GM12878 (cell line): ENCODE measurements around the gene ZNF512B. TPM values are rescaled to one million over a fixed set of nuclear protein-coding genes. Genes with fewer than 3 reads are reported as not detected.
A peak's percentile ranks its signal among the peaks of the same experiment; 100 is the strongest.

Experiments used
- BACH1 ChIP-seq: fragments of 450-650 bp; IDR thresholded peaks from 2 replicates; pipeline ENCODE4 v1.6.1; 2017; ENCODE audit warnings: mild to moderate bottlenecking, borderline replicate concordance
- BCL3 ChIP-seq: IDR thresholded peaks from 2 replicates; pipeline ENCODE4 v1.6.1; 2011; ENCODE audit warnings: borderline replicate concordance, low read depth, mild to moderate bottlenecking, moderate library complexity, low read length; ENCODE audit not compliant: insufficient read depth, poor library complexity, severe bottlenecking
- BHLHE40 ChIP-seq, 2 experiments: fragments of 450-650 bp in 1 of 2; IDR thresholded peaks; 2 replicates each; pipeline ENCODE4 v1.6.1; 2011 to 2017; ENCODE audit warnings: low read depth in 2 of 2, borderline replicate concordance in 1 of 2, improper control_type of control experiment in 1 of 2, low read length in 1 of 2, mild to moderate bottlenecking in 1 of 2
- BMI1 ChIP-seq: fragments of 450-650 bp; IDR thresholded peaks from 2 replicates; pipeline ENCODE4 v1.6.1; 2016; ENCODE audit warnings: mild to moderate bottlenecking, moderate library complexity, borderline replicate concordance
- CBFB ChIP-seq: IDR thresholded peaks from 2 replicates; pipeline ENCODE4 v1.6.1; 2016; ENCODE audit warnings: antibody characterized with exemption, low read depth
- EED ChIP-seq: sonication (generic); IDR thresholded peaks from 2 replicates; pipeline ENCODE4 v1.6.1; 2016; ENCODE audit warnings: antibody characterized with exemption, low read depth
- FOXK2 ChIP-seq: fragments of 450-650 bp; IDR thresholded peaks from 2 replicates; pipeline ENCODE4 v1.6.1; 2017; ENCODE audit warnings: mild to moderate bottlenecking, moderate library complexity
- FOXM1 ChIP-seq: IDR thresholded peaks from 2 replicates; pipeline ENCODE4 v1.6.1; 2012; ENCODE audit warnings: low read depth, mild to moderate bottlenecking, inconsistent platforms, low read length, moderate library complexity
- HDGF ChIP-seq: fragments of 450-650 bp; IDR thresholded peaks from 2 replicates; pipeline ENCODE4 v1.6.1; 2016; ENCODE audit warnings: antibody characterized with exemption
- IKZF1 ChIP-seq: fragments of 450-650 bp; conservative IDR thresholded peaks from 2 replicates; pipeline ENCODE4 v1.6.1; 2017; ENCODE audit warnings: antibody characterized with exemption, mild to moderate bottlenecking
- MEF2A ChIP-seq: IDR thresholded peaks from 2 replicates; pipeline ENCODE4 v1.6.1; 2011; ENCODE audit warnings: low read depth, mild to moderate bottlenecking, low read length, moderate library complexity; ENCODE audit not compliant: insufficient read depth
- MXI1 ChIP-seq: fragments of 150-350 bp; IDR thresholded peaks from 2 replicates; pipeline ENCODE4 v1.6.1; 2011; ENCODE audit warnings: low read depth, mild to moderate bottlenecking, inconsistent platforms, low read length, improper control_type of control experiment
- NR2F1 ChIP-seq: fragments of 450-650 bp; conservative IDR thresholded peaks from 2 replicates; pipeline ENCODE4 v1.6.1; 2017; ENCODE audit warnings: mild to moderate bottlenecking
- PML ChIP-seq: IDR thresholded peaks from 2 replicates; pipeline ENCODE4 v1.6.1; 2012; ENCODE audit warnings: low read length, inconsistent platforms
- POLR2AphosphoS2 ChIP-seq: IDR thresholded peaks from 2 replicates; pipeline ENCODE4 v1.6.1; 2011; ENCODE audit warnings: low read depth, mild to moderate bottlenecking, low read length, improper control_type of control experiment, moderate library complexity
- RCOR1 ChIP-seq: conservative IDR thresholded peaks from 2 replicates; pipeline ENCODE4 v1.6.1; 2012; ENCODE audit warnings: low read depth, low read length, improper control_type of control experiment
- RELB ChIP-seq: fragments of 450-650 bp; IDR thresholded peaks from 2 replicates; pipeline ENCODE4 v1.6.1; 2017; ENCODE audit warnings: low read depth, mild to moderate bottlenecking, moderate library complexity
- SMAD1 ChIP-seq: fragments of 450-650 bp; IDR thresholded peaks from 2 replicates; pipeline ENCODE4 v1.6.1; 2018; ENCODE audit warnings: mild to moderate bottlenecking, low read depth; ENCODE audit not compliant: partially characterized antibody
- SPI1 ChIP-seq: IDR thresholded peaks from 2 replicates; pipeline ENCODE4 v1.6.1; 2011; ENCODE audit warnings: low read depth, mild to moderate bottlenecking, low read length, moderate library complexity, borderline replicate concordance; ENCODE audit not compliant: insufficient read depth
- SREBF1 ChIP-seq: IDR thresholded peaks from 2 replicates; pipeline ENCODE4 v1.6.1; 2012; ENCODE audit warnings: mild to moderate bottlenecking, low read length
- TBL1XR1 ChIP-seq: IDR thresholded peaks from 2 replicates; pipeline ENCODE4 v1.6.1; 2012; ENCODE audit warnings: low read depth, low read length, improper control_type of control experiment
- WRNIP1 ChIP-seq: IDR thresholded peaks from 2 replicates; pipeline ENCODE4 v1.6.1; 2011; ENCODE audit warnings: low read depth, low read length, improper control_type of control experiment, borderline replicate concordance
- ZBED1 ChIP-seq: IDR thresholded peaks from 2 replicates; pipeline ENCODE4 v1.6.1; 2016; ENCODE audit warnings: borderline replicate concordance
- ZNF217 ChIP-seq: fragments of 450-650 bp; IDR thresholded peaks from 2 replicates; pipeline ENCODE4 v1.6.1; 2017; ENCODE audit warnings: antibody characterized with exemption, mild to moderate bottlenecking
- polyA plus RNA-seq, 11 experiments: library from polyadenylated mRNA; depleted of rRNA in 4 of 11; unstranded in 6 of 11; stranded (reverse) in 5 of 11; fragments of >200 nt; fragmentation: Nextera tagmentation in 4 of 11; fragmentation: Illumina TruSeq in 1 of 11; extraction: Ambion mirVana in 4 of 11; extraction: Trizol in 1 of 11; gene quantifications; 1 replicate in 1 of 11; 2 replicates in 10 of 11; pipeline versions ENCODE4 v1.2.1 to v1.2.3, GENCODE V29; 2011 to 2016; ENCODE audit warnings: inconsistent platforms in 2 of 11, missing spikeins in 2 of 11, low read depth in 1 of 11
- total RNA-seq, 4 experiments: library from RNA; depleted of rRNA in 3 of 4; stranded (reverse); fragments of >200 nt in 3 of 4; fragmentation: Illumina TruSeq in 1 of 4; extraction: Trizol in 1 of 4; gene quantifications; 2 replicates each; pipeline versions ENCODE4 v1.2.1 to v1.2.3, GENCODE V29; 2013 to 2021

Gene ZNF512B
- total and polyA plus RNA-seq, 10 of the 15 experiments (the other 5 are each of a cell fraction or from before 2014, with no cell fraction given) = 0.06 to 23.9 (median 4.0) TPM

DNA sequence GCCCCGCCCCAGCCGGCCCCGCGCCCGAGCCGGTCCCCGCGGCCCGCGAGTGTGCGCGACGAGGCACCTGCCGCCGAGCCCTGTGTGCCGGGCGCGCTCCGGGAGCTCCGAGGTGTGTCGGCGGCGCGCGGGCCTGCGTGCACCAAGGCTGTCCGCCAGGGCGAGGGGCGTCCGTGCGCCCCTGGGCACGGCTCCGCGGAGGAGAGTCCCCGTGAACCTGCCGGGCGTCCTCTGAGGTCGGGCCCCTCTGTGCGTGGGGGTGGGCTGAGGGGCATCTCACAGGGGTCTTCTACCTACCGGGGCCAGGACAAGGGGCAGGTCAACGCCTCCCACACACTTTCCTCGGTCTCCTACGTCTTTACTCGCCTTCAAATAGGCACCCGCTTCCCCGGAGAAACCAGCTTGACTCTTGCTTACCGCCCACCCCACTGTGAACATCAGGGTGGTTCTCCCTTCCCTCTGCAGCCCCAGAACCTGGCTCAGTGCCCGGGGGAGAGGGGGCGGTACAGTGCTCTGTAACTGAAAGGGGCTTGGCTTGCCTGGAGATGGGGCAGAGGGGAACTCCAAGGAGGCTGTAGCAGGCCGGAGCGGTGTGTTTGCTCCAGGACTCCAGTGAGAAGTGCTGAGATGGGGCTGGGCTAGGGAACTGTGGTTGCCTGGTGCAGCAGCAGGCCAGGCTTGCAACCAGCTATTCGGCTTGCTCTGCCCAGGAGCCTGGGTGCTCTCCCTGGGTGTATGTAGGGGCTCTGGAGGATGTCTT is 10.0 kb upstream of the ZNF512B start, which contains the start of gene SAMD10 (continued):
- no peak for TF ChIP-seq FOXM1
- 0 out of 2 replicates have a peak, but pooled peaks have one; percentile 20 for TF ChIP-seq MEF2A
- TF ChIP-seq SMAD1 = peak; percentile 97
- TF ChIP-seq IKZF1 = peak; percentile 48
- peak; percentile 69 for TF ChIP-seq CBFB
- TF ChIP-seq MXI1 = no peak
- no peak for TF ChIP-seq FOXK2
- TF ChIP-seq ZNF217 = peak; percentile 20; the same call in 1 of the 2 replicates
- TF ChIP-seq ZBED1 = peak; percentile 67; the same call in 1 of the 2 replicates
- 0 out of 2 replicates have a peak, but pooled peaks have one; percentile 55 for TF ChIP-seq POLR2AphosphoS2
- no peak for TF ChIP-seq PML
- peak; percentile 42 for TF ChIP-seq BCL3
- peak; percentile 14; the same call in 1 of the 2 replicates for TF ChIP-seq TBL1XR1
- TF ChIP-seq BACH1 = peak; percentile 79; the same call in 1 of the 2 replicates
- TF ChIP-seq BHLHE40 (IDR thresholded peaks at IDR 0.05; ENCODE audit: borderline replicate concordance in 1 of 2, low read depth in 2 of 2, low read length in 1 of 2) = peak in 1 of 2 experiments; percentile 43; a peak in 1 of 4 replicates
- no peak for TF ChIP-seq WRNIP1
- TF ChIP-seq SREBF1 = no peak
- 0 out of 2 replicates have a peak, but pooled peaks have one; percentile 25 for TF ChIP-seq RCOR1
- peak; percentile 80 for TF ChIP-seq EED
- TF ChIP-seq SPI1 = peak; percentile 22; the same call in 1 of the 2 replicates
- TF ChIP-seq RELB = peak; percentile 86
- TF ChIP-seq NR2F1 = peak; percentile 59
- TF ChIP-seq HDGF = 0 out of 2 replicates have a peak, but pooled peaks have one; percentile 71
- no peak for TF ChIP-seq BMI1
